Ovary (tissue), 9 donors: ENCODE results near the gene TSKU. TPM values are rescaled to one million over a fixed set of nuclear protein-coding genes. Genes with fewer than 3 reads are reported as not detected.

Source experiments
- DNase-seq, 5 donors: peaks; one replicate each; pipeline ENCODE4 v3.0.0-alpha.2; 2019 to 2020
- H3K27ac ChIP-seq, 2 donors: fragments of 200-600 bp; one replicate each; pipeline versions ENCODE4 v1.5.1 to v1.8.0; 2019 to 2022
- H3K27me3 ChIP-seq: fragments of 200-600 bp; one replicate; pipeline ENCODE4 v1.8.0; 2022
- H3K36me3 ChIP-seq: fragments of 200-600 bp; sonication (generic); one replicate; pipeline ENCODE4 v1.5.1; 2019
- H3K4me1 ChIP-seq: one replicate; pipeline ENCODE4 v1.8.1; 2013; ENCODE audit warnings: mild to moderate bottlenecking, moderate library complexity; ENCODE audit not compliant: insufficient read depth
- H3K4me3 ChIP-seq: fragments of 200-600 bp; sonication (generic); one replicate; pipeline ENCODE4 v1.5.1; 2017
- H3K9me3 ChIP-seq, 2 donors: fragments of 200-600 bp in 1 of 2; sonication (generic) in 1 of 2; one replicate each; pipeline versions ENCODE4 v1.5.1 to v1.8.1; 2013 to 2019; ENCODE audit warnings: mild to moderate bottlenecking in 1 of 2, moderate library complexity in 1 of 2
- EP300 ChIP-seq: sonication (generic); formaldehyde crosslinking; IDR thresholded peaks from one replicate; pipeline ENCODE4 v1.6.1; 2017; ENCODE audit warnings: antibody characterized with exemption
- POLR2A ChIP-seq: fragments of 450-650 bp; IDR thresholded peaks from one replicate; pipeline ENCODE4 v1.6.1; 2017; ENCODE audit warnings: antibody characterized with exemption, mild to moderate bottlenecking, moderate library complexity
- WGBS, 3 donors: extraction: QIAGEN DNeasy Blood & Tissue Kit in 1 of 3; methylation state at CpG; one replicate each; pipeline versions ENCODE4 v1.1.5 to v1.1.7; 2013 to 2017; 5-methylcytosine and 5-hydroxymethylcytosine counted together
- intact Hi-C, 4 donors: fragments of 100-400 bp; cut with DNase I; formaldehyde crosslinking; loops; one replicate each; pipeline versions ENCODE4 v1.11.0 to v1.15.1; 2022 to 2023
- polyA plus RNA-seq, 2 donors: library from polyadenylated mRNA; stranded (reverse); fragments of 200-250 nt in 1 of 2; fragments of 350-450 nt in 1 of 2; fragmentation: Illumina TruSeq in 1 of 2; extraction: RNeasy Lipid Tissue Mini Kit (QIAGEN cat#74804) in 1 of 2; gene quantifications; one replicate each; pipeline ENCODE4 v1.2.3, GENCODE V29; 2013 to 2014
- total RNA-seq, 7 donors: library from RNA; depleted of rRNA in 2 of 7; stranded (reverse); fragments of >200 nt in 2 of 7; fragmentation: NEBNext Ultra II Directional in 3 of 7; extraction: Animal tissue kit (Norgen Biotek cat#: 25700) in 3 of 7; gene quantifications; one replicate each; pipeline versions ENCODE4 v1.1.0 to v1.2.4, GENCODE V29; 2016 to 2023
- TF ChIP-seq, protein P1 (sequence below), 3 donors: fragments of 450-650 bp in 2 of 3; fragments of 200-600 bp in 1 of 3; IDR thresholded peaks; one replicate each; pipeline versions ENCODE4 v1.5.1 to v1.8.0; 2016 to 2022; ENCODE audit warnings: antibody characterized with exemption in 3 of 3, mild to moderate bottlenecking in 1 of 3
- donor health status: DM: no; HTN: no; CAD: no; lungs with moderate emphysema.
- donor health status: DM: no; HTN: no; CAD: no.
- donor health status: Bipolar disorder and iron deficiency.
- donor health status: DM: yes; HTN: yes; CAD: no.
- donor health status: DM: no; HTN: no; CAD: no.
- donor health status: DM: yes; HTN: yes; CAD: no.

TSKU gene
- total and polyA plus RNA-seq, 9 donors = 19.2 to 114 (median 65.1) TPM

DNA sequence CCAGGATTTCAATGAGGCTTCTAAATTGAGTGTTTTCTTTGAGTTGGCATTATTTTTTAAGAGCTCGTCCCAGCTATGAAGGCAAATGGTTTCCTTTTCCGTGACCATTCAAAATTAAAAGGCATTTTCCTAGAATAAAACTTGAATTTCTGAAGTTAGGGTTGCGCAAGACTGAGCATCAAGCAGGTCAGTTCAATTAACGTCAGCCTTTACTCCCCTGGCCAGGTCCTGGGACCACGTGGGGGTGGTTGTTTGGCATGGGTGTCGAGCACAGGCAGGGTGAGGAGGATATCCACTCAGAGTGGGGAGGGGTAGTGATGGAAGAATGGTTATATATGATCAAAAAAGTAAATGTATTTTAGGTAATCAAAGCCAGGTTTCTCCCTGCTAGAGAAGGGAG is 43.4 kb upstream of the TSKU start:
- TF ChIP-seq EP300 (no peak), POLR2A (no peak)
- TF ChIP-seq, protein P1, sequence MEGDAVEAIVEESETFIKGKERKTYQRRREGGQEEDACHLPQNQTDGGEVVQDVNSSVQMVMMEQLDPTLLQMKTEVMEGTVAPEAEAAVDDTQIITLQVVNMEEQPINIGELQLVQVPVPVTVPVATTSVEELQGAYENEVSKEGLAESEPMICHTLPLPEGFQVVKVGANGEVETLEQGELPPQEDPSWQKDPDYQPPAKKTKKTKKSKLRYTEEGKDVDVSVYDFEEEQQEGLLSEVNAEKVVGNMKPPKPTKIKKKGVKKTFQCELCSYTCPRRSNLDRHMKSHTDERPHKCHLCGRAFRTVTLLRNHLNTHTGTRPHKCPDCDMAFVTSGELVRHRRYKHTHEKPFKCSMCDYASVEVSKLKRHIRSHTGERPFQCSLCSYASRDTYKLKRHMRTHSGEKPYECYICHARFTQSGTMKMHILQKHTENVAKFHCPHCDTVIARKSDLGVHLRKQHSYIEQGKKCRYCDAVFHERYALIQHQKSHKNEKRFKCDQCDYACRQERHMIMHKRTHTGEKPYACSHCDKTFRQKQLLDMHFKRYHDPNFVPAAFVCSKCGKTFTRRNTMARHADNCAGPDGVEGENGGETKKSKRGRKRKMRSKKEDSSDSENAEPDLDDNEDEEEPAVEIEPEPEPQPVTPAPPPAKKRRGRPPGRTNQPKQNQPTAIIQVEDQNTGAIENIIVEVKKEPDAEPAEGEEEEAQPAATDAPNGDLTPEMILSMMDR (IDR thresholded peaks at IDR 0.05) = no peak
- Histone ChIP-seq H3K9me3 (no peaks in the 10 kb centered on the region), H3K4me3 (no peak overlapping the region), H3K27ac (no peak overlapping the region), H3K4me1 (no peaks in the 10 kb centered on the region), H3K36me3 (no peaks in the 10 kb centered on the region), H3K27me3 (no peaks in the 10 kb centered on the region)
- peak; percentile 46 to 68 (median 60) for DNase-seq
- intact Hi-C loops = loop anchor here in 3 of 4 donors (5.0 to 10.0 kb wide), 5 partner anchors 43 to 305 kb away; partner anchors contain the start of gene TSKU (in 1 of the 3)
- WGBS, 3 donors = 55 to 65% (median 62%) methylated on average over 6 of the region's 6 CpGs

DNA sequence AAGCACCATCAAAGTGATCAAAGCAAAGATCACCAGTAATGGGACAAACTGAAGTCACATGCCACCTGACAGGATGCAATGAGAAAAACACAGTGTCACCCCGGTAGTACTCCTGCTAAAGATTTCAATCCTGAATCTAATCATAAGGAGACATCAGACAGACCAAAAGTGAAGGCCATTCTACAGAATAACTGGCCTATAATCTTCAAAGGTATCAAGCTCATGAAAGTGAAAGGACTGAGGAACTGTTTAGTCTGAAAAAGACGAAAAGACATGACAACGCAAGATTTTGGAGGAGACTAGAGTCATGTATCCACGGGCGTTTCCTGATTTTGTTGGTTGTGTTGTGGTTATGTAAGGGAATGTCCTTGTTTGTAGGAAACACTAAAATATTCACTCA is 42.4 kb upstream of the TSKU start:
- H3K27ac ChIP-seq = no peak overlapping the region
- no peaks in the 10 kb centered on the region for H3K9me3 ChIP-seq
- no peaks in the 10 kb centered on the region for H3K4me1 ChIP-seq
- no peak for TF ChIP-seq POLR2A
- no peak for TF ChIP-seq EP300
- TF ChIP-seq, protein P1 (IDR thresholded peaks at IDR 0.05) = no peak
- intact Hi-C loops = no loop called here
- no peaks in the 10 kb centered on the region for H3K36me3 ChIP-seq
- 31 to 55% (median 40%) methylated on average over 5 of the region's 5 CpGs for WGBS, 3 donors
- no peak for DNase-seq
- no peaks in the 10 kb centered on the region for H3K27me3 ChIP-seq
- no peak overlapping the region for H3K4me3 ChIP-seq

DNA sequence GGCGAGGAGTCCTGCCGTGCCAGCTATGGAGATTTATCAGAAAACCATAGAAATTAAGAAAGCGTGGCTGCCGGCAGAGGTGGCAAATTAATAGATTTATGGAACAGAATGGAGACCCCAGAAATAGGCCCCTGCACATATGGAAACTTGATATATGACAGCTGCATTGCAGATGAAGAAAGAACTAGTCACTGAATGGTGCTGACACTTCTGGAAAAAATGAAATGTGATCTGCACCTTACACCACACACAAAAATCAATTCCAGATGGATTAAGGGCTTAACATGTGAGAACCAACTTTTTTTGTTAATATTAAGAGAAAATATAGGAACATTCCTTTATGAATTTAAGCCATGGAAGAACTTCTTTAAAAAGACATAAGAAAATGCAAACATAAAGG is 40.3 kb upstream of the TSKU start:
- 87 to 90% (median 89%) methylated on average over 4 of the region's 4 CpGs for WGBS, 3 donors
- TF ChIP-seq POLR2A (no peak), EP300 (no peak)
- TF ChIP-seq, protein P1 (IDR thresholded peaks at IDR 0.05) = no peak
- H3K4me3 ChIP-seq = no peak overlapping the region
- intact Hi-C loops = no loop called here
- H3K27me3 ChIP-seq = no peaks in the 10 kb centered on the region
- H3K9me3 ChIP-seq = no peaks in the 10 kb centered on the region
- H3K27ac ChIP-seq = no peak overlapping the region
- H3K4me1 ChIP-seq = no peaks in the 10 kb centered on the region
- DNase-seq = no peak
- no peaks in the 10 kb centered on the region for H3K36me3 ChIP-seq

DNA sequence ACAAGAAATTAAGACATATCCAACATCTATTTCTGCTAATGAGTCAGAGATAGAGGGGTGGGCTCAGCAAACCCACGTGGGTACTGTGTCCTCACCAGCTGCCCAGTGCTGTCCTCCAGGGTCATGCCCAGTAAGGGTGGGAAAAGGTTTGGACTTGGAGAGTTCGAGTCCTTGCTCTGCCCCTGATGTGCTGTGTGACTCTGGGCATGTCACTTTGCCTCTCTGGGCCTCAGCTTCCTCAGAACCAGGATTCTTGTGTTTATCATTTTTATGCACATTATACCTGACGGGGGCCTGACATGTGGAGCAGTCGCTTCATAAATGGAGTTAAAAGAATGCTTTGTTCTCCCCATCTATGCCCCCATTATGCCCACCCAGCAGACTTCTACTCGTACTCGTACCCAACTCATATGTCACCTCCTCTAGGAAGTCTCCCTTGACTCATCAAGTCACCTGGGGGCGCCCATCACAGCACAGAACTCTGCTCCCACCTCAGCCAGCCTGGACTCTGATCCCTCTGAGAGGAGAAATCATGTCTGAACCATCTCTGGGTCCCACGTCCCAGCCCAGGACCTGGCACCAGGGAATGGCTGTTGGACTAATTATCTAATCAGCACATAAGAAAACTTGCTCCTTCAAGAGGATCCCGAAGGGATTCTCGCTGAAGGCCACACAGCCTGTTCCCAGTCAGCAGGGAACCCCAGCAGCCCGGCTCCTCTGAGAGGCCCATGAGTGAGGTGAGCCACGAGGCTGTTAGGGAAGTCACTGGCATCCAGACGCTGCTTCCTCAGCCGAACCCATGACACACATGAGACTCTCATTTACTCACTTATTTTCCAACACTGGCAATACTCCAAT is 38.7 kb upstream of the TSKU start:
- TF ChIP-seq, protein P1 (IDR thresholded peaks at IDR 0.05) = no peak
- no peak for TF ChIP-seq POLR2A
- no peak for TF ChIP-seq EP300
- no peaks in the 10 kb centered on the region for H3K9me3 ChIP-seq
- WGBS, 3 donors = 80 to 82% (median 82%) methylated on average over 14 of the region's 14 CpGs
- intact Hi-C loops = no loop called here
- H3K27ac ChIP-seq = no peak overlapping the region
- no peaks in the 10 kb centered on the region for H3K36me3 ChIP-seq
- no peaks in the 10 kb centered on the region for H3K27me3 ChIP-seq
- H3K4me1 ChIP-seq = no peaks in the 10 kb centered on the region
- H3K4me3 ChIP-seq = no peak overlapping the region
- no peak for DNase-seq
